CD4-positive, alpha-beta T cell treated with Interleukin-15 for 4 hours (primary cell): ENCODE data around the gene PCDHGB6.
"Not testable (repeated sequence)": the region's sequence is repeated elsewhere in the genome, so short reads cannot be mapped to it uniquely, and the experiment has no call there.

Experiments used
- DNase-seq: peaks from one replicate; pipeline ENCODE4 v3.0.0-alpha.2; 2020; ENCODE audit warnings: low spot score

PCDHGB6 gene

DNA sequence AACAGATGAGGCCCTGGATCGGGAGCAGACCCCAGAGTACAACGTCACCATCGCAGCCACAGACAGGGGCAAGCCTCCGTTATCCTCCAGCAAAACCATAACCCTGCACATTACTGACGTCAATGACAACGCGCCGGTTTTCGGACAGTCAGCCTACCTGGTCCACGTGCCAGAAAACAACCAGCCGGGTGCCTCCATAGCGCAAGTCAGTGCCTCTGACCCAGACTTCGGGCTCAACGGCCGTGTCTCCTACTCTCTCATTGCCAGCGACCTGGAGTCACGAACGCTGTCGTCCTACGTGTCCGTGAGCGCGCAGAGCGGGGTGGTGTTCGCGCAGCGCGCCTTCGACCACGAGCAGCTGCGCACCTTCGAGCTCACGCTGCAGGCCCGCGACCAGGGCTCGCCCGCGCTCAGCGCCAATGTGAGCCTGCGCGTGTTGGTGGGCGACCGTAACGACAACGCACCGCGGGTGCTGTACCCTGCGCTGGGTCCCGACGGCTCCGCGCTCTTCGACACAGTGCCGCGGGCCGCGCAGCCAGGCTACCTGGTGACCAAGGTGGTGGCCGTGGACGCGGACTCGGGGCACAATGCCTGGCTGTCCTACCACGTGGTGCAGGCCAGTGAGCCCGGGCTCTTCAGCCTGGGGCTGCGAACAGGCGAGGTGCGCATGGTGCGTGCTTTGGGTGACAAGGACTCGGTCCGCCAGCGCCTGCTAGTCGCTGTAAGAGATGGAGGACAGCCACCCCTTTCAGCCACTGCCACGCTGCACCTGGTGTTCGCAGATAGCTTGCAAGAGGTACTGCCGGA lies 11.5 kb downstream of the PCDHGB6 start:
- no peak for DNase-seq

DNA sequence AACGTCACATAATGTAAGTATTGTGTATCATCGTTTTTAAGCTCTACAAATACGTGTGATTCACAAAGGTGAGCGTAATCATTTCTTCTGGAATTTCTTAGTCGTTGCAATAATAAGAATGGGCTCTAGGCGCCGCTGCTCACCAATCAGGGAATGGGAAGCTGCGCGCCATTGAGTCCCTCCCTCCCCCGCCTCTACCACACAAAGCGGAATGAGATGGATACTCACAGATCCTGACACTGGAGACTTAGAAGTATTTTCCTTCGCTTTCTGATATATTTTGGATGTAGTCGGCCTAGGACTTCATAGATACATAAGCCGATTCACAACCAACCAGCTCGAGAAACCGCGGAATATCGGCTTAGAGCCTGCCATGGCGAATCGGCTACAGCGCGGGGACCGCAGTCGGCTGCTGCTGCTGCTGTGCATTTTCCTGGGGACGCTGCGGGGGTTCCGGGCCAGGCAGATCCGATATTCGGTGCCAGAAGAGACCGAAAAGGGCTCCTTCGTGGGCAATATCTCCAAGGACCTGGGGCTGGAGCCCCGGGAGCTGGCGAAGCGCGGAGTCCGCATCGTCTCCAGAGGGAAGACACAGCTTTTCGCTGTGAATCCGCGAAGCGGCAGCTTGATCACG lies 13.2 kb downstream of the PCDHGB6 start, which contains the start of gene PCDHGA11:
PCDHGA11 (plus strand) TSS at position 197 of the 634 bp plus-strand sequence; CDS start at position 374, 177 bp downstream.
- DNase-seq: peak; percentile 42

DNA sequence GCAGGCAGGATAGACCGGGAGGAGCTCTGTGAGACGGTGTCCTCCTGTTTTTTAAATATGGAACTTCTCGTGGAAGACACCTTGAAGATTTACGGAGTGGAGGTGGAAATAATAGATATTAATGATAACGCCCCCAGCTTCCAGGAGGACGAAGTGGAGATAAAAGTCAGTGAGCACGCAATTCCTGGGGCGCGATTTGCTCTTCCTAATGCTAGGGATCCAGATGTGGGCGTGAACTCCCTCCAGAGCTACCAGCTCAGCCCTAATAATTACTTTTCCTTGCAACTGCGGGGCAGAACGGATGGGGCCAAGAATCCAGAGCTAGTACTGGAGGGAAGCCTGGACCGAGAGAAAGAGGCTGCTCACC lies 13.7 kb downstream of the PCDHGB6 start:
- DNase-seq: no peak

DNA sequence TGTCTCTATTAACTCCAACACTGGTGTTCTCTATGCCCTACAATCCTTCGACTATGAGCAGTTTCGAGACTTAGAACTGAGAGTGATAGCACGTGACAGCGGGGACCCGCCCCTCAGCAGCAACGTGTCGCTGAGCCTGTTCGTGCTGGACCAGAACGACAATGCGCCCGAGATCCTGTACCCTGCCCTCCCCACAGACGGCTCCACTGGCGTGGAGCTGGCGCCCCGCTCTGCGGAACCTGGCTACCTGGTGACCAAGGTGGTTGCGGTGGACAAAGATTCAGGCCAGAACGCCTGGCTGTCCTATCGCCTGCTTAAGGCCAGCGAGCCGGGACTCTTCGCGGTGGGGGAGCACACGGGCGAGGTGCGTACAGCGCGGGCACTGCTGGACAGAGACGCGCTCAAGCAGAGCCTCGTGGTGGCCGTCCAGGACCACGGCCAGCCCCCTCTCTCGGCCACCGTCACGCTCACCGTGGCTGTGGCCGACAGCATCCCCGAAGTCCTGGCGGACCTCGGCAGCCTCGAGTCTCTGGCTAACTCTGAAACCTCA lies 15.0 kb downstream of the PCDHGB6 start:
- DNase-seq: no peak

DNA sequence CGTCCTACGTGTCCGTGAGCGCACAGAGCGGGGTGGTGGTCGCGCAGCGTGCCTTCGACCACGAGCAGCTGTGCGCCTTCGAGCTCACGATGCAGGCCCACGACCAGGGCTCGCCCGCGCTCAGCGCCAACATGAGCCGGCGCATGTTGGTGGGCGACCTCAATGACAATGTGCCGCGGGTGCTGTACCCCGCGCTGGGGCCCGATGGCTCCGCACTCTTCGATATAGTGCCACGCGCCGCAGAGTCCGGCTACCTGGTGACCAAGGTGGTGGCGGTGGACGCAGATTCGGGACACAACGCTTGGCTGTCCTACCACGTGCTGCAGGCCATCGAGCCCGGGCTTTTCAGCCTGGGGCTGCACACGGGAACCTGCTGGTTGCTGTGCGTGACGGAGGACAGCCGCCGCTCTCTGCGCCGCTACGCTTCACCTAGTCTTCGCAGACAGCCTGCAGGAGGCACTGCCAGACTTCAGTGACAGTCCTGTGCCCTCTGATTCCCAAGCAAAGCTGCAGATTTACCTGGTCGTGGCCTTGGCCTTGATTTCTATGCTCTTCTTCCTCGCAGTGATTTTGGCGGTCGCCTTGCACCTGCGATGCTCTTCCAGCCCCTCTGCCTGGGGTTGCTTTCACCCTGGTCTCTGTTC lies 20.1 kb downstream of the PCDHGB6 start:
- no peak for DNase-seq

DNA sequence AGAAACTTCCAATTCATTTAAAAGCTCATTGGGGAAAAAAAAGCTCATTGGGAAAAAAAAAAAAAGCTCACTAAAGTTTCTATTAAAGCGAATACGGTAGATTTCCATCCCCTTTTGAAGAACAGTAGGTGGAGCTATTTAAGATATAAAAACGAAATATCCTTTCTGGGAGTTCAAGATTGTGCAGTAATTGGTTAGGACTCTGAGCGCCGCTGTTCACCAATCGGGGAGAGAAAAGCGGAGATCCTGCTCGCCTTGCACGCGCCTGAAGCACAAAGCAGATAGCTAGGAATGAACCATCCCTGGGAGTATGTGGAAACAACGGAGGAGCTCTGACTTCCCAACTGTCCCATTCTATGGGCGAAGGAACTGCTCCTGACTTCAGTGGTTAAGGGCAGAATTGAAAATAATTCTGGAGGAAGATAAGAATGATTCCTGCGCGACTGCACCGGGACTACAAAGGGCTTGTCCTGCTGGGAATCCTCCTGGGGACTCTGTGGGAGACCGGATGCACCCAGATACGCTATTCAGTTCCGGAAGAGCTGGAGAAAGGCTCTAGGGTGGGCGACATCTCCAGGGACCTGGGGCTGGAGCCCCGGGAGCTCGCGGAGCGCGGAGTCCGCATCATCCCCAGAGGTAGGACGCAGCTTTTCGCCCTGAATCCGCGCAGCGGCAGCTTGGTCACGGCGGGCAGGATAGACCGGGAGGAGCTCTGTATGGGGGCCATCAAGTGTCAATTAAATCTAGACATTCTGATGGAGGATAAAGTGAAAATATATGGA lies 22.7 kb downstream of the PCDHGB6 start, which contains the start of gene PCDHGA12:
PCDHGA12 (plus strand) TSS at position 176 of the 782 bp plus-strand sequence; CDS start at position 429, 253 bp downstream.
- no peak for DNase-seq

DNA sequence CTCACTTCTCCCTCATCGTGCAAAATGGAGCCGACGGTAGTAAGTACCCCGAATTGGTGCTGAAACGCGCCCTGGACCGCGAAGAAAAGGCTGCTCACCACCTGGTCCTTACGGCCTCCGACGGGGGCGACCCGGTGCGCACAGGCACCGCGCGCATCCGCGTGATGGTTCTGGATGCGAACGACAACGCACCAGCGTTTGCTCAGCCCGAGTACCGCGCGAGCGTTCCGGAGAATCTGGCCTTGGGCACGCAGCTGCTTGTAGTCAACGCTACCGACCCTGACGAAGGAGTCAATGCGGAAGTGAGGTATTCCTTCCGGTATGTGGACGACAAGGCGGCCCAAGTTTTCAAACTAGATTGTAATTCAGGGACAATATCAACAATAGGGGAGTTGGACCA lies 23.5 kb downstream of the PCDHGB6 start:
- DNase-seq: no peak

DNA sequence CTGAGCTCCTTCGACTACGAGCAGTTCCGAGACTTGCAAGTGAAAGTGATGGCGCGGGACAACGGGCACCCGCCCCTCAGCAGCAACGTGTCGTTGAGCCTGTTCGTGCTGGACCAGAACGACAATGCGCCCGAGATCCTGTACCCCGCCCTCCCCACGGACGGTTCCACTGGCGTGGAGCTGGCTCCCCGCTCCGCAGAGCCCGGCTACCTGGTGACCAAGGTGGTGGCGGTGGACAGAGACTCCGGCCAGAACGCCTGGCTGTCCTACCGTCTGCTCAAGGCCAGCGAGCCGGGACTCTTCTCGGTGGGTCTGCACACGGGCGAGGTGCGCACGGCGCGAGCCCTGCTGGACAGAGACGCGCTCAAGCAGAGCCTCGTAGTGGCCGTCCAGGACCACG lies 24.5 kb downstream of the PCDHGB6 start:
- not testable (repeated sequence) for DNase-seq

DNA sequence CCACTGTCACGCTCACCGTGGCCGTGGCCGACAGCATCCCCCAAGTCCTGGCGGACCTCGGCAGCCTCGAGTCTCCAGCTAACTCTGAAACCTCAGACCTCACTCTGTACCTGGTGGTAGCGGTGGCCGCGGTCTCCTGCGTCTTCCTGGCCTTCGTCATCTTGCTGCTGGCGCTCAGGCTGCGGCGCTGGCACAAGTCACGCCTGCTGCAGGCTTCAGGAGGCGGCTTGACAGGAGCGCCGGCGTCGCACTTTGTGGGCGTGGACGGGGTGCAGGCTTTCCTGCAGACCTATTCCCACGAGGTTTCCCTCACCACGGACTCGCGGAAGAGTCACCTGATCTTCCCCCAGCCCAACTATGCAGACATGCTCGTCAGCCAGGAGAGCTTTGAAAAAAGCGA lies 24.9 kb downstream of the PCDHGB6 start:
- DNase-seq: not testable (repeated sequence)

DNA sequence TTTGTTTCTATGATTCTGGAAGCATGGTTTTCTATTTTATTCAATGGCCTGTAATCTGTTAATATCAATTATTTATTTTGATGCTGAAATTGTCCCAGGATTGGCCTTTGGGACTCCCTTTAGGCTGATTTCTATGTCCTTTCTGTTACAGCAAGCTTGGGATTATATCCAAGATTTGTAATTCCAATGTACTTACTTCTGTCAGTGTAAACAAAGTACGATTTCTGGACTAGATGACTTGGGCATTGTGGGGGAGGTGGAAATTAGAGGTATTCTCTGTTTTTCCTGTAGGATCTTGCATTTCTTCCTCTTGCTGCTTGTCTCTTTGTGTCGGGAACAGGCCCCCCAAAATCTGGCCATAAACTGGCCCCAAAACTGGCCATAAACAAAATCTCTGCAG lies 26.2 kb downstream of the PCDHGB6 start:
- DNase-seq: no peak

DNA sequence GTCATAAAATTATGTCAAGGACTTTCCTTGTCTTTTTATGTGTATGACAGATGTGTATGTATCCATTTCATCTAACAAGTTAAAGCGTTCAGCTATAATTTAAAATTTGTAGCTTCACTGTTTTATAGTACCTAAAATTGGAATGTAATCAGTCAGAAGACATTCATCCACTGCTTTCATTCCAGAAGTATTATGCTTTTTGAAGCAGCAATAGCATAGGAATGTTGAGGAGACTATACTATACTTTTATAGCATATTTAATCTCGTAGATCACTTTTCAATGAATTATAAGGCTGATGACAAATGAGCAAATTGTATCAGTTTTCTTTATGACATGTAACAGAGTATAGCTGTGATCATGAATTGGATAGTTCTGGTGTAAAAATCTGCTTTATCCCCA lies 29.4 kb downstream of the PCDHGB6 start:
- DNase-seq: no peak

DNA sequence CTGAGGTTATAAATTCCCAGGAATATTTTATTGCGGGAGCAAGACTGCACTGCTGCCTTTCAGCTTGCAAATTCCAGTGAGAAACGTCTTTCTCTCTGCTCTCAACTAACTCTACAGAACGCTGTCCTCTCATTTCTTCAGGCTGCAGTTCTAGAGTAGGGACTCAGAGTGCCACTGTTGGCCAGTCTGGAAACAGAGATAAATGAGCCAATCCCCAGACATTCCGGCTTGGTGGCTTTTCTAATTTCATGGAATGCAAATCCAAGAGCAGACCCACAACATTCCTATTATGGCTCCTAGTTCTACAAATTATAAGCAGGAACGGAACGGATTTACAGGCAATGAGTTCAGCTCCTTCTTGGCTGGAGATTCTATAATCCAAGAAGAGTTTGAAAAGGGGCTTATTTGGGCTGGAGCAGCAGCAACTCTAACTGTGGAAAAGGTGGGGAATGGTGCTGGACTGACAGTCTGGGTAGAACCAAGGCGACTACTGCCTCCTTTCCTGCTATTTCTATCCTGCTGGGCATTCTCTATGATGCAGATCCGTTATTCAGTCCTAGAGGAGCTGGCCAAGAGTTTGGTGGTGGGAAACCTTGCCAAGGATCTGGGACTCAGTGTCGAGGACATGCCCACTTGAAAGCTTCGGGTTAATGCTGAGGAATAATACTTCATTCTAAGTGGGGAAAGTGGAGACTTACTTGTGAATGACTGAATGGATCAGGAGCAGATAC lies 31.8 kb downstream of the PCDHGB6 start:
- DNase-seq: no peak

DNA sequence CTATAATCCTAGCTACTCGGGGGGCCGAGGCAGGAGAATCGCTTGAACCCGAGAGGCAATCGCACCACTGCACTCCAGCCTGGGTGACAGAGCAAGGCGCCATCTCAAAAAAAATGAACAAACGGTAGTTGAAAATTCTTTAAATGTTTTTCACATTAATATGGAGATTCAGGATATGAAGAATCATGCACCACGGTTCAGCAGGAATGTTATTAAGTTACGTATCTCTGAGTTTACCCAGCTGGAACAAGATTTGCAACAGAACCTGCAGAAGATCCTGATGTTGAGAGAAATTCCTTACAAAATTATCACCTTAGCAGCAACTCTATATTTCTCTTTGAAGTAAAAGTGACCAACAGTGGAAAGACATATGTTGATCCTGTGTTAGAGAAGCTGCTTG lies 32.5 kb downstream of the PCDHGB6 start:
- no peak for DNase-seq

DNA sequence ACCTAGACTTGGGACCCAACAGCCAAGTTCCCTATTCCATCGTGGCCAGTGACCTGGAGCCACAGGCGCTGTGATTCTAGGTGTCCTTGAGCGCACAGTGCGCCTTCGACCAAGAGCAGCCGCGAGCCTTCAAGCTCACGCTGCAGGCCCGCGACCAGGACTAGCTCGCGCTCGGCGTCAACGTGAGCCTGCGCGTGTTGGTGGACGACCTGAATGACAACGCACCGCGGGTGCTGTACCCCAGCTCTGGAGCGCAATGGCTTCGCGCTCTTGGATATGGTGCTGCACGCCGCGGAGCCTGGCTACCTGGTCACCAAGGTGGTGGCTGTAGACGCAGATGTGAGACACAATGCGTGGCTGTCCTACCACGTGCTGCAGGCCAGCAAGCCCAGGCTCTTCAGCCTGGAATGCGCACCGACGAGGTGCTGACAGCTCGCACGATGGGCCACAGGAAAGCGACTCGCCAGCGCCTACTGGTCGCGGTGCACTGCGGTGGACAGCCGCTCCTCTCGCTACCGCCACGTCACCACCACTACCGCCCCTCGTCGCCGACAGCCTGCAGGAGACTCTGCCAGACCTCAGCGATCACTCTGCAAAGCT lies 33.9 kb downstream of the PCDHGB6 start:
- no peak for DNase-seq
